Left kidney (tissue), 2 donors: ENCODE results near the gene TXNDC8. TPM values are rescaled to one million over a fixed set of nuclear protein-coding genes. Genes with fewer than 3 reads are reported as not detected.
"Not testable (repeated sequence)": the region's sequence is repeated elsewhere in the genome, so short reads cannot be mapped to it uniquely, and the experiment has no call there.

ENCODE experiments used
- DNase-seq: peaks from one replicate; pipeline ENCODE4 v3.0.0-alpha.2; 2013
- polyA plus RNA-seq: library from polyadenylated mRNA; unstranded; fragments of 120-200 nt; gene quantifications from one replicate; pipeline ENCODE4 v1.2.1, GENCODE V29; 2013; ENCODE audit not compliant: insufficient read length

The TXNDC8 gene
- polyA plus RNA-seq, 1 donor, result not detected

DNA sequence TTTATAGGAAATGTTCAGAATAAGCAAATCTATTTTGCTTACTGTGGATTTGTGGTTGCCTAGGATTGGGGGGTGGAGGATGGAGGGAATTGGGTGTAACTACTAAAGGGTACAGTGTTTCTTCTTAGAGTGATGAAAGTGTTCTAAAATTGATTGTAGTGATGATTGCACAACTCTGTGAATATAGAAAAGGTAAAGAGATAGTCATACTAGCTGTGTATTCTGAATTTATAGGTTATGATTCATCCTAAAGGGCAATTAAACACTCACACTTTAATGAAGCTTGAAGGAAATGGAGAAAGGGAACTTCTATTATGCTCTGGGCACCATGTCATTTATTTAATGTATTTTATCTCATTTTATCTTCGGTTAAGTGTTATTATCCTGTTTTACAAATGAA lies 9.9 kb downstream of the TXNDC8 start:
- no peak for DNase-seq

- no peak for DNase-seq
Observed at GRCh38 chr9:110323818-110324217, 13.8 kb downstream of the TXNDC8 start.

GRCh38 chr9:110320651-110321445 lies 16.8 kb downstream of the TXNDC8 start:
- DNase-seq, result no peak

DNA sequence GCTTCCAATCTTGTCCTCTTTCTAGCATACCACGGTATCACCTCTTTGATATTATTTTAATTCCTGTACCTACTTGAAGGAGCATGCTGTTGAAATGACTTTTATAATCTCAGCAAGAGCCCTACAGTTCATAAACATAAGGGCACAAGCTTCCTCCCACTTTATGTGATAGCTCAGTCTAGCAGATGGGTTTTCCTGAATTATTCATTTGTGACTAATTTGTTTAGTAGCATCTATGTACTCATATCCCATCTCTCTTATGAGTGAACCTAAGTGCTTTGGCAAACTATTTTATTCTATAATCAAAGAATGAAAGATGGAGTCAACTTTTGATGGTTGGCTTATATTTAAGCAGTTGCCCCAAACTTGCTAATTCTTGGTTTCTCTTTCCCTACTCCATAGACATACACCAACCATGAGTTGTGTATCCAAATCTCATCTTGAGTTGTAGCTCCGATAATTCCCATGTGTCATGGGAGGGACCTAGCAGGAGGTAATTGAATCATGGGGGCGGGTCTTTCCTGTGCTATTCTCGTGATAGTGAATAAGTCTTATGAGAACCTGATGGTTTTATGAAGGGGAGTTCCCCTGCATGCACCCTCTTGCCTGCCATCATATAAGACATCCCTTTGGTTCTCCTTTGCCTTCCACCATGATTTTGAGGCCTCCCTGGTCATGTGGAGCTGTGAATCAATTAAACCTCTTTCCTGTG lies 17.7 kb downstream of the TXNDC8 start:
- DNase-seq, result no peak

DNA sequence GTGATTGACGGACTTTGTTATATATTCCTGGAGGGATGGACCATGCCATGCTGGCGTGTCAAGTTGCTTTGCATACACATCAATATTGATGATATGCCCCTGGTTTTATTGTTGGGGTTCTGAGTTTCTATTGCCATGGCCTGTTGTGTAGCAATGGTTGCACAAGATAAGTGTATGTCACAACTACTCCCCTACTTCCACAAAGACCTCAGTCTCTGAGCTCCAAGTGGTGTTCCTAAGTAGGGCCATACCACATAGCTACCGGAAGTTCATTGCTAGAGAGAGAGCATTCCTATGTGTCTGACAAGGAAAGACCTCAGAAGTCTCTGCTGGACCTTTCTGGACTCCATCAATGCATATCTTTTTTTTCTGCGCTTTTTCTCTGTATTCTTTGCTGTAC lies 19.8 kb downstream of the TXNDC8 start:
- DNase-seq, result no peak

DNA sequence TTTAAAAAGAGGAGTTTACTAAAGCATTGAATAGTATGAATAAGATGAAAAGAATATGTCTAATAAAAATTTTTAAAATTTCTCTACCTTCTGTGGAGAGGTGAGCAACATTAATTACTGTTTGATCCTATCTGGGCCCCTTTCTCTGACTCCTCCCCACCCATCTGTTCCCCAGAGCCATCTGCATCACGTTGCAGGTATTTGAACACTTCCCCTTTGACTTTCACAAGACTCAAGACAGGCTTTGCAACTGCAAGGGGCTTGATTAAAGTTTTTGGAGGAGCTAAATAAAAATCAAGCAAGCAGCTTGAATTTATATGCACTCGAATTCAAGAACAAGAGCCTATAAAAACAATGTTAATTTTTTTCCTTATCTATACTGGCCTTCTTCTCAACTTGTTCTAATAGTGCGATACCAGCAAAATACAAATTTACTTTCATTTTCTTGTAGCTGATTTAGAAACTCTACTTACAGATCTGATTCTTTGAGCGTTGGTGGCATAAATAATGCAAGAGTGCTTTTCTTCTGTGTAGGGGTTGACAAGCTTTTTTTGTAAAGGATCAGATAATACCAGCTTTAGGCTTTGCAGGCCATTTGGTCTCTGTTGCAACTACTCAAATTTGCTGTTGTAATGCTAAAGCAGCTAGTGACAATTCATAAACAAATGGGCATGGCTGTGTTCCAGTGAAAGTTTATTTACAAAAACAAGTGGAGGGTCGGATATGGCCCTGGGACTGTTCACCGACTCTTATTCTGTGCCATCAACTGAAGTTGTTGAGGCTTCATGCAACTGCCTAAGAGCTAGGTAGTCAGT lies 21.2 kb downstream of the TXNDC8 start:
- no peak for DNase-seq

DNA sequence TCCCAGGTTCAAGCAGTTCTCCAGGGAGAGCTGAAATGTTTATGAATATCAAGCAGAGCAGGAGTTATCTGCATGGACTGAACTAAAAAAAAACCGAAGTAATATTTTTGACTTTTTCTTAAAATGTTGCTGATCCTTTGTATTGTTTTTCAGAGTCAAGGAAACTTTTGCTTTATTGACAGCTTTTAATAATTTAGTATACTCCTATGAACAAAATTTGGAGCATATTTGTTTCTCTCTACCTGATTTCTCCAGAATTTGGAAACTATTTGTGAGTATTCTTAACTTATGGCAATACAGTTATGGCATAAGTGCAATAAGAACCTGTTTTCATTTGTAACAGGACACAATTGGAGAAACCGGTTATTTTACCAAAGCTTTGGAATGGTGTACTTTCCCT lies 25.7 kb downstream of the TXNDC8 start:
- DNase-seq, result not testable (repeated sequence)

DNA sequence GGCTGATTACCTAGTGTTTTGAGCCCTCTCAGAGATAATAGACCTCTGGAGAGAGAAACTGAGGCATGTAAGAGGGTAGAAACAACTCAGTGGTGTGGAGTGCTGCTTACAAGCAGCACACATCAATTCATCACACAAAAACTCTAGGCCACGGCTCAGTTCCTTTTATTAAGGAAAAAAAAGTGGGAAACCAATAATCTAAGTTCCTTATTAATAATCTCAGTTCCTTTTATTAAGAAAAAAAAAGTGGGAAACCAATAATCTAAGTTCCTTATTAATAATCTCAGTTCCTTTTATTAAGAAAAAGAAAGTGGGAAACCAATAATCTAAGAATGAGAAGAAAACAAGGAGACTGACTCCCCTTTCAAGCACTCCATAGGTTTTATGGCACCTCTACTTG lies 28.0 kb downstream of the TXNDC8 start:
- DNase-seq, result no peak

- no peak for DNase-seq
Observed at GRCh38 chr9:110308633-110309038, 29.0 kb downstream of the TXNDC8 start.

DNA sequence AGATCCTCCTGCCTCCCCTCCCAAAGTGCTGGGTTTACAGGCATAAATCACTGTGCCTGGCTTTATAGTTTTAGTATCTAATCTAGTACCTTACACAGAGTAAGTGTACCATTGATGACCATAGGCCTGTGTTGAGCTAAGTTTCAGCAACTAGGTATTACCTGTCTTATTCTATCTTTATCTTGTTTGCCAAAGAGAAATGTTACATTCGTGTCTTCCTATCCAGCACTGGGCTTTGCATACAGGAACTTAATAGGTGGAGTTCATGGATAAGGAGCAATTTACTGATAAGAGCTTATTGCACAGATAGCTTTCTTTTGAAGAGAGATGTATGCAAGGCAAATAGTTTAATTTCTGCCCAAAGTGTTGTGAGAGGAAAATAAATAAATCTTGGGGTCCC lies 30.5 kb downstream of the TXNDC8 start:
- DNase-seq, result no peak

- DNase-seq, result no peak
Observed at GRCh38 chr9:110303133-110303532, 34.5 kb downstream of the TXNDC8 start.

GRCh38 chr9:110298043-110298605 lies 39.5 kb downstream of the TXNDC8 start:
- DNase-seq, result no peak

GRCh38 chr9:110293248-110293647 lies 44.4 kb downstream of the TXNDC8 start:
- DNase-seq, result no peak

- DNase-seq, result no peak
Observed at GRCh38 chr9:110291921-110292557, 45.6 kb downstream of the TXNDC8 start.

- DNase-seq, result no peak
Observed at GRCh38 chr9:110290001-110290400, 47.7 kb downstream of the TXNDC8 start.

DNA sequence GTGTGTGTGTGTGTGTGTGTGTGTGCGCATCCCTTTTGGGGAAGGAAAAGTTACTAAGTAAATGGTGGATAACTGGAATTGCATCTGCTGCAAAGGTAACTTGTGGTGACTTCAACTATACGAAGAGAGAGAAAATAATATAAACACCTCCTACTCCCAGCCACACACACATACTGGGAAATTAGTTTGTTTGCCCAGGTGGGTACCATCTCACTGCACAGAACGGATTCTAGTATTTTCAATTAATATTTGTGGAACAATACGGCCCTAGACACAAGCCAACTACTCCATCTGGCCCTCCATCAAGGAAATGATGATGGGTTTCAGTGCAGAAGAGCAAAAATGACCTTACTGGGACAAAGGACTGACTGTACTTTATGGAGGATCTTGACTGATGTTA lies 49.2 kb downstream of the TXNDC8 start:
- DNase-seq, result no peak

- DNase-seq, result no peak
Observed at GRCh38 chr9:110287289-110287680, 50.4 kb downstream of the TXNDC8 start.

GRCh38 chr9:110284211-110284844 lies 53.3 kb downstream of the TXNDC8 start:
- no peak for DNase-seq

- DNase-seq, result no peak
Observed at GRCh38 chr9:110283751-110284150, 53.9 kb downstream of the TXNDC8 start.

DNA sequence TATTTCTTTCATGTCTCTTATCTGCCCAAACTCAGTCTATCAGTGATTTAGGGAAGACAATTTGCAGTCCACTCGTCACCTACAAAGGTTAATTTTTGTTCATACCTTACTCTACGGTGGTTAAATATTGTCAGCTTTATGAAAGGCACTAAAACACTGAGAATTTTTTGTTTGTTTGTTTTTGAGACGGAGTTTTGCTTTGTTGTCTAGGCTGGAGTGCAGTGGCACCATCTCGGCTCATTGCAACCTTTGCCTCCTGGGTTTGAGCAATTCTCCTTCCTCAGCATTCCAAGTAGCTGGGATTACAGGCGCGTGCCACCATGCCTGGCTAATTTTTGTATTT lies 55.0 kb downstream of the TXNDC8 start:
- no peak for DNase-seq

DNA sequence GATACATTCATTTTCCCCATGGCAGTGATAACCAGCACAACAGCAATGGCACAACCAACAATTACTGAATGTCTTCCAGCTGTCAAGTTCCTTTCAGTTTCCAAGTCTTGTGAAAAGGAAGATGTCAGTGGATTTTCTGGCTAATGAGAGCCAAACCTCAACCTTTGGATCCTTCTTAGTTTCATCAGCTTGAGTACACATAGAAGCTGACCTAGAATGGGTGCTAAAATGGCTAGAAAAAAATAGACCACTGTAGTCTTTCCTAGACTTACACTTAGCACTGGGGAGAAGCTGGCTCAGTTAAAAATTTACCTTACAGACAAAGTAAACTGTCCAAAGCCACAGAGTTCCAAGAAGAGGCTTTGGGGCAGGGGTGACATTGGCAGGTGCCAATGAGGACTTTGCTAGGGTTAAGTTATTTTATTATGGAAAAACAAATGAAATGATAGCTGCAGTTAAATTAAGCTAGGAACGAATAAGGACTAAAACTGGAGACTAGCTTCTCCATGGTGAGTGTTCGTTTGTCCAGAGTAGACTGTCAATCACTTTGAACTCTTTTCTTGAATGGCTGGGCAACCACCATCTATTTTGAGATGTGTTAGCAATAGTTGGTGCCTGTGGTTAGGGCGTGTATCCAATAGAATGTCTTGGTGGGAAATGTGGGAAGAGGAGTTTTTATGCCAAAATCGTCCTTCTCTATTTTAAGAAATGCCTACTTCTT lies 55.5 kb downstream of the TXNDC8 start:
- no peak for DNase-seq
